ENCODE measurements around the gene B9D2.
A peak's percentile ranks its signal among the peaks of the same experiment; 100 is the strongest.
"Not testable (repeated sequence)": the region's sequence is repeated elsewhere in the genome, so short reads cannot be mapped to it uniquely, and the experiment has no call there.

Gene B9D2

DNA sequence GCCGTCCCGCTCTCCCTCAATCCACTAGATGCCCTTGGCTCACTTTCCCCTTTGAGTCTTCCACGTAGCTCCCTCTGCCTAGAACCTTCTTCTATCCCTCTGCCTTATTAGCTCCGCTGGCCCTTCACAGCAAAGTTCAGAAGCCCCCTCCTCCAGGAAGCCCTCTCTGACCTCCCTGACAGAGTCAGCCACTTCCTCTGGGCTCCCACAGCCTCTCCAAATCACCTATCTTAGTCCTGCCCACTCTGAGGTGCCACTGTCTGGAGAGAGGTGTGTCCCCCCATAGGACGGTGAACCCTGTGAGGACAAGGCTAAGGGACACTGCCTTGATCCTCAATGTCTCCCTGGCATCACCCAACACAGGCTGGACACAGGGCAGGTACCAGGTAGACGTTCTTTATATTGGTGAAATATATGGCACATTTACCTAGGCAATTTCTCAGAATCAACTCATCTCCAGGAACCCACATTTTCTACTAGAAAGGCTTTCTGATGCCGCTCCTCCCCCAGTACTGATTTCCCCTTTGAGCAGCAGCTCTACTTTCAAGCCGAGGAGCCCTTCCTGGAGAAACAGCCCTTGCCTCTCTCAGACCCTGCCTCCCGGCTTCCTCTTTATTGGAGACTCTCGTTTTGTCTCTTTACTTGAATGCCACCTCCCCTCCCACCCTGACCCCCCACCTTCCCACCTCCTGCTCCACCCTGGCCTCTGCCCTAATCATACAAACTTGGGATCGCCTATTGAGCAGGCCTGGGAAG is 6.8 kb downstream of the B9D2 start:
- no peak for FAIRE-seq
- no peak for DNase-seq (ENCODE audit: insufficient read length, low spot score)

DNA sequence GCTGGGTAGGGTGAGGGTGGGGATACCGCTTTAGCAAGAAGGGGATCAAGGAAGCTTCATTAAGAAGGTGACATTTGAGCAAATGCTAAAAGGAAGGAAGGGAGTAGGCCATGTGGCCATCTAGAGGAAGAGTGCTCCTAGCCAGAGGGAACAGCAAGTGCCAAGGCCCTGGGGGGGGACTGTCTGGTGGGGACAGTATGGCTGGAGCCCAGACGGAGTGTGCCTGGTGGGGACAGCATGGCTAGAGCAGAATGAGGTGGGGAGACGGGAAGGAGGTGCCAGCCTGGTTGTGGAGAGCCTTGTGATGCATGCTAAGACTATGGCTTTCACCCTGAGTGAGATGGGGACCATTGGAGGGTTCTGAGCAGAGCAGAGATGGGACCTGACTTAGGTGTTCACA is 8.1 kb downstream of the B9D2 start:
- no peak for DNase-seq (ENCODE audit: insufficient read length, low spot score)
- no peak for FAIRE-seq

DNA sequence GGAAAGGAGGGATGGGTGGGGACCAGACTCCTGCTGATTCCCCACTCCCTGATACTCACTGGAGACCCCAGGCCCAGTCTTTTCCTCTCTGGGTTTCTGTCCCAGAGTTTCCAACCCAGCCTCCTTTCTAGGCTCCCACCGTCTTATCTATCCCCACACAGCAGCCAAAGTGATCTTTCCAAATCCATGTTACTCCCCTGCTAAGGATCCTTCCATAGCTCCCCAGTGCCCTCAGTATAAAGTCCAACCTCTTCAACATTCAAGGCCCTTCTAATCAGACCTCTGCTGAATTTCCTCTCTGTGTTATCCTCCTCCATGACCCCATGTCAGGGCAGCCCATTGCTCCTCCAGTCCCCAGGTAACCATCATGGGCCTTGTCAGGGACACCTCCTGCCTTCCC is 8.9 kb downstream of the B9D2 start:
- DNase-seq (ENCODE audit: insufficient read length, low spot score), result no peak
- FAIRE-seq, result no peak

DNA sequence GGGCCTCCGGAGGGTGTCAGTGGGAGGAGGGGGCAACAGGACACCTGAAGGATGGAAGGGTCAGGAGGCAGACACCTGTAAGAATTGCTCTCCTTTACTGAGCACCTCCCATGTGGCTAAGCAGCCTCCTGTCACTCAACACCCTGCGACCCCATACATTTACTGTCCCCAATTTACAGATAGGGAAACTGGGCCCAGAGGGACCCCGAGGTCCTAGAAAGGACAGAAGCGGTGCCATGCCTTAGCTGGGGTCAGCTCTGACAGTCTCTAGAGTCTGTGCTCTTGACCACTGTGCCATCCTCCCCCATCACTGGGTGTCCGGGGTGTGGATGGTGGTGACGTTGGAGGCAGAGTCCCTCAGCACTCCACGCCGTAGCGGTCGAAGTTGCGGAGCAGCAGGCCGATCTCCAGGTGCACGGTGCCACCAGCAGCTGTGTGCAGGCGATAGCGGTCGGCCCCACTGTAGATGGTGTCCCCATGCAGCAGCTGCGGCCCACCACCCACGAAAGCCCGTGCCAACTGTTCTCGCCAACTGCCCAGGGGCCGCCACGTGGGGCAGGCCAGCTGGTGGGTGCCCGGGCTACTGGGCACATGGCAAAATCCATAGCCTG is 9.5 kb downstream of the B9D2 start:
- DNase-seq (ENCODE audit: insufficient read length, low spot score) (no peak), FAIRE-seq (no peak)

DNA sequence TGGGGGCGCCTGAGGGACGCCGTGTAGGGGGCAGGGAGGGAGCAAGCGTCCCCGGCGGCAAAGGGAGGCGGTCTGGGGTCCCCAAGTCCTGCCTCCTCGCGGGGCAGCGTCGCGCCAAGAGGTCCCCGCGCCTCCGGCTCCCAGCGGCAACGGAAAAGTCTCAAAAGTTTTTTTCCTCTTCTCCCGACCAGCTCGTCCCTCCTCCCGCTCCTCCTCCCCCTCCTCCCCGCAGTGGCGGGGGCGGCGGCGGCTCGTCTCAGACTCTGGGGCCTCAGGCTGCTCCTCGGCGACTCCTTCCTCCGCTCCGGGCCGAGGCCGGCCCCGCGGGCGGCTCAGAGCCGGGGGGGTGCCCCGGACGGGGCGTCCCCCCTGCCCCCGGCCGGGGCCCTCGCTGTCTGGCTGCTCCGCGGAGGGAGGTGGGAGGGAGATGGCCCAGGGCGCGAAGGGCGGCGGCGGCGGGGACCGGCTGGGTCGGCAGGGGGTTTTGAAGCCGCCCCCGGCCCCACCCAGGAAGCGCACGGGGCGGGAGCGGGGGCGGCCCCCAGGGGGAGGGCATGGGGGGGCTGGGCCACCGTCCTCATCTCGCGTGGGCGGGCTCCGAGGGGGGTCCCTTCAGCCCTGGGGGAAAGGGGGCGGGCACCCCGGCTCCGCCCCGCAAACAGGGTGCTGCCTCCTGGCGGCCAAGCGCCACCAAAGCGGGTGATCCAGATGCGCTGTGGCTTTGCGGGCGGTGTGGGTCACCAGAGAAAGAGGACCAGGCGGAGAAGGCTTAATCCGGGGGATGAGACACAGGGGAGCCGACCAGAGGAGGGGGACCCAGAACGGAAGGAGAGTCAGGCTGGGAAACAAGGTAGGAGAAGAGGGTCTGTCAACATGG is 10.2 kb downstream of the B9D2 start, which contains the start of gene TGFB1:
TSS of gene TGFB1 (minus strand) at position 457 of the 877 bp plus-strand sequence. CDS start 878 bp downstream, outside the sequence.
- FAIRE-seq (peak; percentile 87), DNase-seq (ENCODE audit: insufficient read length, low spot score) (peak; percentile 89)

DNA sequence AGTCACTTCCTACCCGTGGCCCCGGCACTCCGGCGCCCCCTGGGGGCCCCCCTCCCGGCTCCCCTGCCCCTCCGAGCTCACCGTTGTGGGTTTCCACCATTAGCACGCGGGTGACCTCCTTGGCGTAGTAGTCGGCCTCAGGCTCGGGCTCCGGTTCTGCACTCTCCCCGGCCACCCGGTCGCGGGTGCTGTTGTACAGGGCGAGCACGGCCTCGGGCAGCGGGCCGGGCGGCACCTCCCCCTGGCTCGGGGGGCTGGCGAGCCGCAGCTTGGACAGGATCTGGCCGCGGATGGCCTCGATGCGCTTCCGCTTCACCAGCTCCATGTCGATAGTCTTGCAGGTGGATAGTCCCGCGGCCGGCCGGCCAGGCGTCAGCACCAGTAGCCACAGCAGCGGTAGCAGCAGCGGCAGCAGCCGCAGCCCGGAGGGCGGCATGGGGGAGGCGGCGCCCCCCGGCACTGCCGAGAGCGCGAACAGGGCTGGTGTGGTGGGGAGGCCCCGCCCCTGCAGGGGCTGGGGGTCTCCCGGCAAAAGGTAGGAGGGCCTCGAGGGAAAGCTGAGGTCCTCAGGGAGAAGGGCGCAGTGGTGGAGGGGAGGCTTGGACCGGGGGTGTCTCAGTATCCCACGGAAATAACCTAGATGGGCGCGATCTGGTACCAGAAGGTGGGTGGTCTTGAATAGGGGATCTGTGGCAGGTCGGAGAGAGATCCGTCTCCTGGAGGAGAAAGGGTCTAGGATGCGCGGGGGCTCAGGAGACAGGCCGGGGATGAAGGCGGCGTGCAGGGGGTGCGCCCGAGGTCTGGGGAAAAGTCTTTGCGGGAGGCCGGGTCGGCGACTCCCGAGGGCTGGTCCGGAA is 11.1 kb downstream of the B9D2 start:
- FAIRE-seq (no peak), DNase-seq (ENCODE audit: insufficient read length, low spot score) (peak; percentile 62)

DNA sequence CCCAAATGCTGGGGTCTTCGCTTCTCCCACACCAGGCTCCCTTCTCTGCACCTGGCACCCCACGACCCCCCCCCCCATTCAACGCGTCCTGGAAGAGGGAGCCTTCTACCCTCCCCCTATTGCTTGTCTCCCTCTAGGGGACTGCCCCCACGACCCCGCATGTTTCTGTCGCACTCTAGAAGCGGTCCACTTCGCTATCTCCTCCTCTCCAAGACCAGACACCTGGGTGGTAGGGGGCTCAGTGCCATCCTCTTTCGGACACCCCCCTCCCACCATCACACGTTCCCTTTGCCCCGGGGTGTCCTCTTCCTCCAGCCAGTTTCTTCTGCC is 11.7 kb downstream of the B9D2 start:
- no peak for DNase-seq (ENCODE audit: insufficient read length, low spot score)
- peak; percentile 53 for FAIRE-seq

DNA sequence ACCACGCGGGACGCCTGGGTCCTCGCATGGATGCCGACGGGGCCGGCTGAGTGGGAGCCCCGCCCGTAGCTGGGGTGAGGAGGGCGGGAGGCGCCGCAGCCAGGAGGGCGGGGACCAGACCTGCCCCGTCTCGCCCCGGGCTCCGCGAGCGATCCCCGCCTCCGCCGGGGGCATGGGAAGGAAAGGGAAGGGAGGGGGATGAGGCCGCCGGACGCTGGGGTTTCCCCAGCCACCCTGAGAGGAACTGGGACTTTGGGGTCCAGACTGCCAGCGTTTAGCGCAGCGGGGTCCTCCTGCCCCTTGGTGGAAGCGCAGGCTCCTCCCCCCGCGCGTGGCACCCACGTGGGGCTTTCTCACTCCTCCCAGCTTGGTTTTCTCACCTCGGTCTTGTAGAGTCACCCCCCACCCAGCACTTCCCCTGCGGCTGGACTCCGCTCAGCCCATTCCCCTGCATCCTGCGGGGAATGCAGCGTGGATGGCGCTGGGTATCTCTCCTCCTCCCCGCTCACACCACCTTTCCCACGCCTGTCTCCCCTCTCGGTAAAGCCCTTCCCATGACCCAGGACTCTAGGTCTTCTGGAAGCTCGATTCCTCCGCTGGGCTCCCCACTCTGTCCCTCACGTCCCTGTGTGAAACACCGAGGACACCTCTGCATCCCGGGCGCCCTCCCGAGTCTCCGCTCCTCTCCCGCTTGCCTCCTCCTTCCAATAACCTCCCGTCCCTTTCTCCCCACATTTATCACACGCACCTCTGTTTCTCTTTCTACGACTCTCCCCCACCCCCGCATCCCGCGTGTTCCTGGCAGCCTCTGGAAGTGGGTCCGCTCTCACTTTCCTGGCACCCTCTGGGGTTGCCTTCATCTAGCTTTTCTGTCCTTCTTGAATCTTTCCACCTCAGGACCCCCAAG is 12.4 kb downstream of the B9D2 start:
- FAIRE-seq (peak; percentile 90), DNase-seq (ENCODE audit: insufficient read length, low spot score) (peak; percentile 78)

DNA sequence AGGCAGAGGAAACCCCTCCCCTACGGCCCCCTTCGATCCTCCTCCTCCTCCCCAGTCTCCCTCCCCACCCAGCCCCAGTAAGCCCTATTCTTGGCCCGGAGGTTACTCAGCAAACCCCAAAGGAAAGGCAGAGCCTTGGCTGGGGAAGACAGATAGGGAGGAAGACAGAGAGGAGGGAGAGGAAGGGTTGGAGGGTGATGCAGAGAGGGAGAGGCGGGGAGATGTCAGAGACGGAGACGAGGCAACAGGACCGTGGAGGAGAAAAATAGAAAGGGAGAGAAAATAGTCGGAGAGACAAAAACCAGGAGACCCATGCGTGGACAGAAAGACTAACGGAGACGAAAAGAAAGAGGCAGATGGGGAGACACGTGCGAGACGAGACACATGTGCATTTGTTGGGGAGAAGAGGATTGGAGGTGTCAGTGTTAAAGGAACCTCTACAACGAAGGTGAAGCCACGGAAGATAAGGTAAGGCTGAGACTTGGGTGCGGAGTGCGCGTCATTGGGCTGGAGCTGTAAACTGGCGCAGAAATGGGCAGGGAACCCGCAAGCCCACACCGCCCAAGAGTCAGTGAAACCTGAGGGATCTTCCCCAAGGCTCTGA is 13.1 kb downstream of the B9D2 start:
- DNase-seq (ENCODE audit: insufficient read length, low spot score) (no peak), FAIRE-seq (peak; percentile 14)

DNA sequence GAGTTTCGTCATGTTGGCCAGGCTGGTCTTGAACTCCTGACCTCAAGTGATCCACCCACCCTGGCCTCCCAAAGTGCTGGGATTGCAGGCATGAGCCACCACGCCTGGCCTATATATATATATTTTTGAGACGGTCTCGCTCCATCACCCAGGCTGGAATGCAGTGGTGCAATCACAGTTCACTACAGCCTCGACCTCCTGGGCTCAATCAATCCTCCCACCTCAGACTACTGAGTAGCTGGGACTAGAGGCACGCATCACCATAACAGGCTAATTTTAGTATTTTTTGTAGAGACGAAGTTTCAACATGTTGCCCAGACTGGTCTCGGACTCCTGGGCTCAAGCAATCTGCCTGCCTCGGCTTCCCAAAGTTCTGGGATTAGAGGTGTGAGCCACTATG is 17.0 kb downstream of the B9D2 start:
- DNase-seq (ENCODE audit: insufficient read length, low spot score); FAIRE-seq: not testable (repeated sequence)

DNA sequence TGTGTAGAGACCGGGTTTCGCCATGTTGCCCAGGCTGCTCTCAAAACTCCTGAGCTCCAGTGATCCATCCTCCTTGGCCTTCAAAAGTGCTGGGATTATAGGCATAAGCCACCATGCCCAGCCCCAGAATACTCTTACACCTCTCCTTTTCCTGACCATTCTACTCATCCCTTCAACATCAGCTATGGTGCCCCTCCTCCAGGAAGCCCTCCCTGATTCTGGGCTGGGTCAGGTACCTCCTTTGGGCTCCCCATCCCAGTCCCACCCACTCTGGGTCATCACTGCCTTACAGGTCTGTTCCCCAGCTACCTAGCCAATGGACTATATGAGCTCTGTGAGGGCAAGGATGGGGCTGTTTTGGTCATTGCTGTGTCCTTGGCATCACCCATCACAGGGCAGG is 19.8 kb downstream of the B9D2 start:
- no peak for DNase-seq (ENCODE audit: insufficient read length, low spot score)
- no peak for FAIRE-seq

DNA sequence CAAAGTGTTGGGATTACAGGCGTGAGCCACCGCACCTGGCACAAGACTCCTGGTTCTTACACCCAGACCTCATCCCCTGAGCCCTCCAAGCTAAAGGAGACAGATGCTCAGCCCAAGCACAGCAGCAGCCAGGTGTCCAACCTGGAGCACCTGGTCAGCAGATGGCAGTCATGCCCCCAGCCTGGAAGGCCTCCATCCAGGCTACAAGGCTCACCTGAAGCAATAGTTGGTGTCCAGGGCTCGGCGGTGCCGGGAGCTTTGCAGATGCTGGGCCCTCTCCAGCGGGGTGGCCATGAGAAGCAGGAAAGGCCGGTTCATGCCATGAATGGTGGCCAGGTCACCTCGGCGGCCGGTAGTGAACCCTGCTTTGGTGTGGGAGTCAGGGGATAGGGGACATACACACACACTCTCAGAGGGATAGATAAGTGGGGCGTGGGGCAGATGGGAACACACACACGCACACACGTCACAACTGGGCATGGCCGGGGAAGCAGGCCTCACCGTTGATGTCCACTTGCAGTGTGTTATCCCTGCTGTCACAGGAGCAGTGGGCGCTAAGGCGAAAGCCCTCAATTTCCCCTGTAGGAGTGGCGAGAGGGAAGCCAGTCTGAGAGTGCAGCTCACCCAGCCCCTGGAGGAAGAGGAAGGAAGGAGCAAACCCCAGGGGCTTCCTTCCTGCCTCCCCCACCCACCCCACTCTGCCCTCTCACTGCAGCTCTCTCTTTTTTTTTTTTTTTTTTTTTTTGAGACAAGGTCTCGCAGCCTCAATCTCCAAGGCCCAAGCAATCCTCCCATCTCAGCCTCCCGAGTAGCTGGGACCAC is 22.1 kb downstream of the B9D2 start:
- DNase-seq (ENCODE audit: insufficient read length, low spot score), result no peak
- no peak for FAIRE-seq

DNA sequence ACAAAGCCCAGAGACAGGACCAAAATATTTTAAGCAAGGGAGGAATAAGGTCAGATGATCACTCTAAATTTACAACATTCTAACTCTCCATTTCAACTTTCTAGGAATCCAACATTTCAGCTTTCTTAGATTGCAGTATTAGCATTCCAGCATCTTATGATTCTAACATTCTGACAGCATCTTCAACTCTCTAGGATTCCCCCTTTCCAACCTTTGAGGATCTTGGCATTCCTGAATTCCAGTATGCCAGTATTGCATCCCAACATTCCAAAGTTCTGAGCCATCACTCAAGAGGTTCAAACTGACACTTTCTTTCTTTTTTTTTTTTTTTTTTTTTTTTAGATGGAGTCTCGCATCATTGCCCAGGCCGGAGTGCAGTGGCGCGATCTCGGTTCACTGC is 24.0 kb downstream of the B9D2 start:
- FAIRE-seq (no peak), DNase-seq (ENCODE audit: insufficient read length, low spot score) (no peak)

DNA sequence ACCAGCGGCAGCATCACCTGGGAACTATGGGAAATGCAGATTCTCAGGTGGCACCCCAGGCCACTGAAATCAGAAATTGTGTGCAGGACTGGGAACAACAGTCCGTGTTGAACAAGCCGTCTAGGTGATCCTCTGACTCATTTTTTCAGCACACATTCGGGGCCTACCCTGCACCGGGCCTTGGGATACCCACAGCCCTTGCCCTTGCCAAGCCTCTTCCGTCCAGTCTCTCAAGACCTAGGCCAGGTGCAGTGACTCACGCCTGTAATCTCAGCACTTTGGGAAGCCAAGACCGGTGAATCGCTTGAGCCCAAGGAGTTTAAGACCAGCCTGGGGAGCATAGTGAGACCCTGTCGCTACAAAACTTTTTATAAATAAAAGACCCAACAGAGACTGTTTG is 28.5 kb downstream of the B9D2 start:
- FAIRE-seq (peak; percentile 11), DNase-seq (ENCODE audit: insufficient read length, low spot score) (no peak)

DNA sequence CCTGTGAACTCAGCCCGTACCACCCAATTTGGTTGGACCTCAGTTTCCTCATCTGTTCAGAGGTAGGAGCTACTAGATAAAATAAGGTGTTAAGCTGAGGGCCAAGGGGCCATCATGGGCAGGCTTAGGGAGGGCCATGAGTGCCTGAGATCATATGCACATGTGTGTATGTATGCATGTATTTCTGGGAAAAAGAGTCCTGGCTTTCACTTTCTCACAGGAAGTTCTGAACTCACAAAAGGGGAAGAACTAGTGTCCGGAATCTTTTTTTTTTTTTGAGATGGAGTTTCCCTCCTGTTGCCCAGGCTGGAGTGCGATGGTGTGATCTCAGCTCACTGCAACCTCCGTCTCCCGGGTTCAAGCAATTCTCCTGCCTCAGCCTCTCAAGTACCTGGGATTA is 29.2 kb downstream of the B9D2 start:
- FAIRE-seq, result no peak

DNA sequence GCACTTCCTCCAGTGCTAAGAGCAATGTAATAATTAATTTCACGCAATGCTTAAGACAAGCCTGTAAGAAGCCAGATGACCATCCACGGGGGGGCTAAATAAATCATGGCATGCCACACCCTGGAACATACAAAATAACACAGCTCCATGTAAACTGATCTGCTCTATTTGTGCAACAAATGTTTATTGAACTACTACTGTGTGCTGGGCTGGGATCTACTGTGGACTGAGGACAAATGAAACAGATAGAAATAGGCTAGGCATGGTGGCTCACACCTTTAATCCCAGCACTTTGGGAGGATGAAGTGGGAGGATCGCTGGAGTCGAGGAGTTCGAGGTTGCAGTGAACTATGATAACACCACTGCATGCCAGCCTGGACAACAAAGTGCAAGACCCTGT is 31.5 kb downstream of the B9D2 start:
- FAIRE-seq, result no peak
- no peak for DNase-seq (ENCODE audit: insufficient read length, low spot score)

More for the DNA sequence above, 29.2 kb downstream of the B9D2 start:
- no peak for DNase-seq (ENCODE audit: insufficient read length, low spot score)

DNA sequence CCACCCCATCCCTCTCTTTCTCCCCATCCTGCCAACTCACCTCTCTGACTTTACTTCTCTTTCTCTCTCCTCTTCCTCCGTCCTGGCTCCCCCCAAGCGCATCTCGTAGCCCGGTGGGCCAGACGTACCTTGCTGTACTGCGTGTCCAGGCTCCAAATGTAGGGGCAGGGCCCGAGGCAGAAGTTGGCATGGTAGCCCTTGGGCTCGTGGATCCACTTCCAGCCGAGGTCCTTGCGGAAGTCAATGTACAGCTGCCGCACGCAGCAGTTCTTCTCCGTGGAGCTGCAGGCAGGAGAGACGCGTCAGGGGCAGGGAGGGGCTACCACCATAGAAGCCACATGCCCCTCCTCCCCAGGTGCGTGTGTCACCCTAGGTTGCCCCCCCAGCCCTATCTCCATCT is 31.9 kb downstream of the B9D2 start:
- FAIRE-seq (no peak), DNase-seq (ENCODE audit: insufficient read length, low spot score) (no peak)

DNA sequence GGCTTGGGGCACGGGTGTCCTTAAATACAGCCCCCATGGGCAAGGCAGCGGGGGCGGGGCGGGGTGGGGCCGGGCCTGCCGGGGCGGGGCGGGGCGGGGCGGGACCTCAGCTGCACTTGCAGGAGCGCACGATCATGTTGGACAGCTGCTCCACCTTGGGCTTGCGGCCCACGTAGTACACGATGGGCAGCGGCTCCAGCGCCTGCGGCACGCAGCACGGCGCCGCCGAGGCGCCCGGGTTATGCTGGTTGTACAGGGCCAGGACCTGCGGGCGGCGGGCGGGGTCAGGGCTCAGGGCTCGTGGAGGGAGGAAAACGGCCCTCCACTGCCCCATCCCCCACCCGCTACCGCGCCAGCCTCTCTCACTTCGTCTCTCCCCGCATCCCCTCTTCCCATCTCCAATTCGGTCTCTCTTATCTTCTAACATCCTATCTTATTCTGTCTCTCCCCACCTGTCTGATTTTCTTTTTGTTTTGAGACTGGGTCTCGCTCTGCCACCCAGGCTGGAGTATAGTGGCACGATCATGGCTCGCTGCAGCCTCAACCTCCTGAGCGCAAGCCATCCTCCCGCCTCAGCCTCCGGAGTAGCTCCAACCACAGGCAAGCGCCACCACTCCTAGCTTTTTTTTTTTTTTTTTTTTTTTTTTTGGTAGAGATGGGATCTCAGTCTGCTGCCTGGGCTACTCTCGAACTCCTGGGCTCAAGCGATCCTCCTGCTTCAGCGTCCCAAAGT is 32.8 kb downstream of the B9D2 start:
- FAIRE-seq, result no peak
- no peak for DNase-seq (ENCODE audit: insufficient read length, low spot score)
